HEK293 (cell line): ENCODE measurements around the gene DCN.

Source experiments
- MYNN ChIP-seq: fragments of 450-650 bp; formaldehyde crosslinking; IDR thresholded peaks from 2 replicates; pipeline ENCODE4 v1.5.1; 2016; ENCODE audit warnings: missing biosample characterization, missing genetic modification characterization, borderline replicate concordance
- ZNF302 ChIP-seq: fragments of 450-650 bp; formaldehyde crosslinking; IDR thresholded peaks from 2 replicates; pipeline ENCODE4 v1.5.1; 2016; ENCODE audit warnings: missing biosample characterization, missing genetic modification characterization, low read depth
- ZNF558 ChIP-seq: fragments of 450-650 bp; formaldehyde crosslinking; IDR thresholded peaks from 2 replicates; pipeline ENCODE4 v1.5.1; 2016; ENCODE audit warnings: missing biosample characterization, missing genetic modification characterization
- ZNF776 ChIP-seq: fragments of 450-650 bp; formaldehyde crosslinking; IDR thresholded peaks from 2 replicates; pipeline ENCODE4 v1.5.0; 2017; ENCODE audit warnings: missing biosample characterization, missing genetic modification characterization, borderline replicate concordance
- ZNF791 ChIP-seq: fragments of 450-650 bp; formaldehyde crosslinking; IDR thresholded peaks from 2 replicates; pipeline ENCODE4 v1.5.1; 2016; ENCODE audit warnings: missing biosample characterization, missing genetic modification characterization
- TF ChIP-seq, protein P1 (sequence below): fragments of 450-650 bp; formaldehyde crosslinking; IDR thresholded peaks from 2 replicates; pipeline ENCODE4 v1.5.1; 2016; ENCODE audit warnings: missing biosample characterization, missing genetic modification characterization
- TF ChIP-seq, protein P2 (sequence below): fragments of 450-650 bp; formaldehyde crosslinking; conservative IDR thresholded peaks from 2 replicates; pipeline ENCODE4 v1.5.1; 2016; ENCODE audit warnings: low read depth, missing biosample characterization, missing genetic modification characterization
- TF ChIP-seq, protein P3 (sequence below): fragments of 450-650 bp; formaldehyde crosslinking; IDR thresholded peaks from 2 replicates; pipeline ENCODE4 v1.5.1; 2016; ENCODE audit warnings: missing biosample characterization, missing genetic modification characterization
- TF ChIP-seq, protein P4 (sequence below): fragments of 450-650 bp; formaldehyde crosslinking; IDR thresholded peaks from 2 replicates; pipeline ENCODE4 v1.5.1; 2017; ENCODE audit warnings: missing biosample characterization, missing genetic modification characterization
- TF ChIP-seq, protein P5 (sequence below): IDR thresholded peaks from 2 replicates; pipeline ENCODE4 v1.6.1; 2011; ENCODE audit warnings: mild to moderate bottlenecking, low read depth, low read length, borderline replicate concordance
- TF ChIP-seq, protein P6 (sequence below): fragments of 450-650 bp; formaldehyde crosslinking; IDR thresholded peaks from 2 replicates; pipeline ENCODE4 v1.5.1; 2016; ENCODE audit warnings: missing biosample characterization, missing genetic modification characterization
- TF ChIP-seq, protein P7 (sequence below): fragments of 450-650 bp; formaldehyde crosslinking; IDR thresholded peaks from 2 replicates; pipeline ENCODE4 v1.5.1; 2016; ENCODE audit warnings: missing biosample characterization, missing genetic modification characterization

DNA sequence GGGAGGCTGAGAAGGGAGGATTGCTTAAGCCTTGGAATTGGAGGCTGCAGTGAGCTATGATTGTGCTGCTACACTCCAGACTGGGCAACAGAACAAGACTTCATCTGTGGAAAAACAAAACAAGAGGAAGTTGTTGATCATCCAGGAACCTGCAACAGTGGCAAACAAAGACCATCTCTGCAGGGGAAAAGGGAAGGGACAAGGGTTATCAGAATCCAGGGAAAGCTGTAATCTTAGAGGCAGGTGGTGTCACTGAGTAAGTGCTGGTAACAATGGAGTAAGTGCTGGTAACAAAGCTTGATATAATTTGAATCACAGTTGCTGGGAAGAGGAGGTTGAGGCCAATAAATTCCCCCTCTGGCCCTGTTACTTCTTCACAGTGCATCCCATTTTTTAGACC lies 27.5 kb upstream of the DCN start:
- TF ChIP-seq, protein P1, sequence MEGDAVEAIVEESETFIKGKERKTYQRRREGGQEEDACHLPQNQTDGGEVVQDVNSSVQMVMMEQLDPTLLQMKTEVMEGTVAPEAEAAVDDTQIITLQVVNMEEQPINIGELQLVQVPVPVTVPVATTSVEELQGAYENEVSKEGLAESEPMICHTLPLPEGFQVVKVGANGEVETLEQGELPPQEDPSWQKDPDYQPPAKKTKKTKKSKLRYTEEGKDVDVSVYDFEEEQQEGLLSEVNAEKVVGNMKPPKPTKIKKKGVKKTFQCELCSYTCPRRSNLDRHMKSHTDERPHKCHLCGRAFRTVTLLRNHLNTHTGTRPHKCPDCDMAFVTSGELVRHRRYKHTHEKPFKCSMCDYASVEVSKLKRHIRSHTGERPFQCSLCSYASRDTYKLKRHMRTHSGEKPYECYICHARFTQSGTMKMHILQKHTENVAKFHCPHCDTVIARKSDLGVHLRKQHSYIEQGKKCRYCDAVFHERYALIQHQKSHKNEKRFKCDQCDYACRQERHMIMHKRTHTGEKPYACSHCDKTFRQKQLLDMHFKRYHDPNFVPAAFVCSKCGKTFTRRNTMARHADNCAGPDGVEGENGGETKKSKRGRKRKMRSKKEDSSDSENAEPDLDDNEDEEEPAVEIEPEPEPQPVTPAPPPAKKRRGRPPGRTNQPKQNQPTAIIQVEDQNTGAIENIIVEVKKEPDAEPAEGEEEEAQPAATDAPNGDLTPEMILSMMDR (tag by site-specific recombination): no peak
- TF ChIP-seq, protein P2, sequence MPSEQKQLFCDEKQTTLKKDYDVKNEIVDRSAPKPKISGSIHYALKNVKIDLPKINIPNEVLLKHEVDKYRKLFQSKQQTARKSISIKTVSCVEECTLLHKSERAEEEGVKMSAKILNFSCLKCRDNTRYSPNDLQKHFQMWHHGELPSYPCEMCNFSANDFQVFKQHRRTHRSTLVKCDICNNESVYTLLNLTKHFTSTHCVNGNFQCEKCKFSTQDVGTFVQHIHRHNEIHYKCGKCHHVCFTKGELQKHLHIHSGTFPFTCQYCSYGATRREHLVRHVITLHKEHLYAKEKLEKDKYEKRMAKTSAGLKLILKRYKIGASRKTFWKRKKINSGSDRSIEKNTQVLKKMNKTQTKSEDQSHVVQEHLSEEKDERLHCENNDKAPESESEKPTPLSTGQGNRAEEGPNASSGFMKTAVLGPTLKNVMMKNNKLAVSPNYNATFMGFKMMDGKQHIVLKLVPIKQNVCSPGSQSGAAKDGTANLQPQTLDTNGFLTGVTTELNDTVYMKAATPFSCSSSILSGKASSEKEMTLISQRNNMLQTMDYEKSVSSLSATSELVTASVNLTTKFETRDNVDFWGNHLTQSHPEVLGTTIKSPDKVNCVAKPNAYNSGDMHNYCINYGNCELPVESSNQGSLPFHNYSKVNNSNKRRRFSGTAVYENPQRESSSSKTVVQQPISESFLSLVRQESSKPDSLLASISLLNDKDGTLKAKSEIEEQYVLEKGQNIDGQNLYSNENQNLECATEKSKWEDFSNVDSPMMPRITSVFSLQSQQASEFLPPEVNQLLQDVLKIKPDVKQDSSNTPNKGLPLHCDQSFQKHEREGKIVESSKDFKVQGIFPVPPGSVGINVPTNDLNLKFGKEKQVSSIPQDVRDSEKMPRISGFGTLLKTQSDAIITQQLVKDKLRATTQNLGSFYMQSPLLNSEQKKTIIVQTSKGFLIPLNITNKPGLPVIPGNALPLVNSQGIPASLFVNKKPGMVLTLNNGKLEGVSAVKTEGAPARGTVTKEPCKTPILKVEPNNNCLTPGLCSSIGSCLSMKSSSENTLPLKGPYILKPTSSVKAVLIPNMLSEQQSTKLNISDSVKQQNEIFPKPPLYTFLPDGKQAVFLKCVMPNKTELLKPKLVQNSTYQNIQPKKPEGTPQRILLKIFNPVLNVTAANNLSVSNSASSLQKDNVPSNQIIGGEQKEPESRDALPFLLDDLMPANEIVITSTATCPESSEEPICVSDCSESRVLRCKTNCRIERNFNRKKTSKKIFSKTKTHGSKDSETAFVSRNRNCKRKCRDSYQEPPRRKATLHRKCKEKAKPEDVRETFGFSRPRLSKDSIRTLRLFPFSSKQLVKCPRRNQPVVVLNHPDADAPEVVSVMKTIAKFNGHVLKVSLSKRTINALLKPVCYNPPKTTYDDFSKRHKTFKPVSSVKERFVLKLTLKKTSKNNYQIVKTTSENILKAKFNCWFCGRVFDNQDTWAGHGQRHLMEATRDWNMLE (tag by site-specific recombination): no peak
- TF ChIP-seq, protein P3, sequence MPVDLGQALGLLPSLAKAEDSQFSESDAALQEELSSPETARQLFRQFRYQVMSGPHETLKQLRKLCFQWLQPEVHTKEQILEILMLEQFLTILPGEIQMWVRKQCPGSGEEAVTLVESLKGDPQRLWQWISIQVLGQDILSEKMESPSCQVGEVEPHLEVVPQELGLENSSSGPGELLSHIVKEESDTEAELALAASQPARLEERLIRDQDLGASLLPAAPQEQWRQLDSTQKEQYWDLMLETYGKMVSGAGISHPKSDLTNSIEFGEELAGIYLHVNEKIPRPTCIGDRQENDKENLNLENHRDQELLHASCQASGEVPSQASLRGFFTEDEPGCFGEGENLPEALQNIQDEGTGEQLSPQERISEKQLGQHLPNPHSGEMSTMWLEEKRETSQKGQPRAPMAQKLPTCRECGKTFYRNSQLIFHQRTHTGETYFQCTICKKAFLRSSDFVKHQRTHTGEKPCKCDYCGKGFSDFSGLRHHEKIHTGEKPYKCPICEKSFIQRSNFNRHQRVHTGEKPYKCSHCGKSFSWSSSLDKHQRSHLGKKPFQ (tag by site-specific recombination): no peak
- TF ChIP-seq ZNF776 (tag by site-specific recombination) (no peak), ZNF791 (no peak), ZNF302 (no peak), ZNF558 (tag by site-specific recombination) (no peak), MYNN (tag by site-specific recombination) (no peak)
- TF ChIP-seq, protein P4, sequence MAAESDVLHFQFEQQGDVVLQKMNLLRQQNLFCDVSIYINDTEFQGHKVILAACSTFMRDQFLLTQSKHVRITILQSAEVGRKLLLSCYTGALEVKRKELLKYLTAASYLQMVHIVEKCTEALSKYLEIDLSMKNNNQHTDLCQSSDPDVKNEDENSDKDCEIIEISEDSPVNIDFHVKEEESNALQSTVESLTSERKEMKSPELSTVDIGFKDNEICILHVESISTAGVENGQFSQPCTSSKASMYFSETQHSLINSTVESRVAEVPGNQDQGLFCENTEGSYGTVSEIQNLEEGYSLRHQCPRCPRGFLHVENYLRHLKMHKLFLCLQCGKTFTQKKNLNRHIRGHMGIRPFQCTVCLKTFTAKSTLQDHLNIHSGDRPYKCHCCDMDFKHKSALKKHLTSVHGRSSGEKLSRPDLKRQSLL: no peak
- TF ChIP-seq, protein P5, sequence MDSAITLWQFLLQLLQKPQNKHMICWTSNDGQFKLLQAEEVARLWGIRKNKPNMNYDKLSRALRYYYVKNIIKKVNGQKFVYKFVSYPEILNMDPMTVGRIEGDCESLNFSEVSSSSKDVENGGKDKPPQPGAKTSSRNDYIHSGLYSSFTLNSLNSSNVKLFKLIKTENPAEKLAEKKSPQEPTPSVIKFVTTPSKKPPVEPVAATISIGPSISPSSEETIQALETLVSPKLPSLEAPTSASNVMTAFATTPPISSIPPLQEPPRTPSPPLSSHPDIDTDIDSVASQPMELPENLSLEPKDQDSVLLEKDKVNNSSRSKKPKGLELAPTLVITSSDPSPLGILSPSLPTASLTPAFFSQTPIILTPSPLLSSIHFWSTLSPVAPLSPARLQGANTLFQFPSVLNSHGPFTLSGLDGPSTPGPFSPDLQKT: no peak
- TF ChIP-seq, protein P6, sequence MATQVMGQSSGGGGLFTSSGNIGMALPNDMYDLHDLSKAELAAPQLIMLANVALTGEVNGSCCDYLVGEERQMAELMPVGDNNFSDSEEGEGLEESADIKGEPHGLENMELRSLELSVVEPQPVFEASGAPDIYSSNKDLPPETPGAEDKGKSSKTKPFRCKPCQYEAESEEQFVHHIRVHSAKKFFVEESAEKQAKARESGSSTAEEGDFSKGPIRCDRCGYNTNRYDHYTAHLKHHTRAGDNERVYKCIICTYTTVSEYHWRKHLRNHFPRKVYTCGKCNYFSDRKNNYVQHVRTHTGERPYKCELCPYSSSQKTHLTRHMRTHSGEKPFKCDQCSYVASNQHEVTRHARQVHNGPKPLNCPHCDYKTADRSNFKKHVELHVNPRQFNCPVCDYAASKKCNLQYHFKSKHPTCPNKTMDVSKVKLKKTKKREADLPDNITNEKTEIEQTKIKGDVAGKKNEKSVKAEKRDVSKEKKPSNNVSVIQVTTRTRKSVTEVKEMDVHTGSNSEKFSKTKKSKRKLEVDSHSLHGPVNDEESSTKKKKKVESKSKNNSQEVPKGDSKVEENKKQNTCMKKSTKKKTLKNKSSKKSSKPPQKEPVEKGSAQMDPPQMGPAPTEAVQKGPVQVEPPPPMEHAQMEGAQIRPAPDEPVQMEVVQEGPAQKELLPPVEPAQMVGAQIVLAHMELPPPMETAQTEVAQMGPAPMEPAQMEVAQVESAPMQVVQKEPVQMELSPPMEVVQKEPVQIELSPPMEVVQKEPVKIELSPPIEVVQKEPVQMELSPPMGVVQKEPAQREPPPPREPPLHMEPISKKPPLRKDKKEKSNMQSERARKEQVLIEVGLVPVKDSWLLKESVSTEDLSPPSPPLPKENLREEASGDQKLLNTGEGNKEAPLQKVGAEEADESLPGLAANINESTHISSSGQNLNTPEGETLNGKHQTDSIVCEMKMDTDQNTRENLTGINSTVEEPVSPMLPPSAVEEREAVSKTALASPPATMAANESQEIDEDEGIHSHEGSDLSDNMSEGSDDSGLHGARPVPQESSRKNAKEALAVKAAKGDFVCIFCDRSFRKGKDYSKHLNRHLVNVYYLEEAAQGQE (tag by site-specific recombination): no peak
- TF ChIP-seq, protein P7, sequence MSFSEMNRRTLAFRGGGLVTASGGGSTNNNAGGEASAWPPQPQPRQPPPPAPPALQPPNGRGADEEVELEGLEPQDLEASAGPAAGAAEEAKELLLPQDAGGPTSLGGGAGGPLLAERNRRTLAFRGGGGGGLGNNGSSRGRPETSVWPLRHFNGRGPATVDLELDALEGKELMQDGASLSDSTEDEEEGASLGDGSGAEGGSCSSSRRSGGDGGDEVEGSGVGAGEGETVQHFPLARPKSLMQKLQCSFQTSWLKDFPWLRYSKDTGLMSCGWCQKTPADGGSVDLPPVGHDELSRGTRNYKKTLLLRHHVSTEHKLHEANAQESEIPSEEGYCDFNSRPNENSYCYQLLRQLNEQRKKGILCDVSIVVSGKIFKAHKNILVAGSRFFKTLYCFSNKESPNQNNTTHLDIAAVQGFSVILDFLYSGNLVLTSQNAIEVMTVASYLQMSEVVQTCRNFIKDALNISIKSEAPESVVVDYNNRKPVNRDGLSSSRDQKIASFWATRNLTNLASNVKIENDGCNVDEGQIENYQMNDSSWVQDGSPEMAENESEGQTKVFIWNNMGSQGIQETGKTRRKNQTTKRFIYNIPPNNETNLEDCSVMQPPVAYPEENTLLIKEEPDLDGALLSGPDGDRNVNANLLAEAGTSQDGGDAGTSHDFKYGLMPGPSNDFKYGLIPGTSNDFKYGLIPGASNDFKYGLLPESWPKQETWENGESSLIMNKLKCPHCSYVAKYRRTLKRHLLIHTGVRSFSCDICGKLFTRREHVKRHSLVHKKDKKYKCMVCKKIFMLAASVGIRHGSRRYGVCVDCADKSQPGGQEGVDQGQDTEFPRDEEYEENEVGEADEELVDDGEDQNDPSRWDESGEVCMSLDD: no peak
